ENCODE measurements around the gene GALNT17.

Gene GALNT17

DNA sequence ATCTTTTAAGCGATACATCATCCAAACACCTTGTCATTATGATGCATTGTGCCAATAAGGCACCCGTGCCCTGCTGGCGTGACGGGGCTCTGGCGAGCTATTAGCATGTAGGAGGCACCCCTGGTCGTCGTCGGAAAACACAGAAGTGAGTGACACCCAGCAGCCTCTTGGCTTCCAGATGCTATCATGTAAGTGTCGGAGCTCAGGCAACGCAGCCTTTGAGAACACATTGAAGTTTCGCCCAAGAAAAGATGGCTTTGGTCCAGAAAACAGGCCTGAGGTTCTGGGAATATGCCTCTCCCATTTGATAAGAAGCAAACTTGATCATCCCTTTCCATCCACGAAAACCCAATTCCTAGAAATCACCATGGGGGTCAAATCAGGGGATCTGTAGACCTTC, 555.3 kb downstream of the GALNT17 start:
- ATAC-seq (replicated peaks) (no peak), DNase-seq (no peak)
- H3K4me1 Mint-ChIP-seq (ENCODE audit: low read depth in 2 of 2), result no peaks in the 10 kb centered on the region
- H3K27ac Mint-ChIP-seq, result no peak overlapping the region
- H3K27me3 Mint-ChIP-seq, result no peaks in the 10 kb centered on the region
- H3K9me3 Mint-ChIP-seq, result peaks cover 5 to 8% of the 10 kb centered on the region in 2 donors
- no peaks in the 10 kb centered on the region for H3K36me3 Mint-ChIP-seq (ENCODE audit: insufficient read depth)
- no peak overlapping the region for H3K4me3 Mint-ChIP-seq

- no peak overlapping the region for H3K27ac Mint-ChIP-seq
- no peaks in the 10 kb centered on the region for H3K27me3 Mint-ChIP-seq
- no peak overlapping the region for H3K4me3 Mint-ChIP-seq
- no peak for ATAC-seq (replicated peaks)
- DNase-seq, result no peak
- H3K4me1 Mint-ChIP-seq (ENCODE audit: low read depth in 2 of 2), result no peaks in the 10 kb centered on the region
- H3K9me3 Mint-ChIP-seq, result peaks cover 5 to 8% of the 10 kb centered on the region in 2 donors
- no peaks in the 10 kb centered on the region for H3K36me3 Mint-ChIP-seq (ENCODE audit: insufficient read depth)
Observed at GRCh38 chr7:71687831-71688599, 556.1 kb downstream of the GALNT17 start.

- H3K36me3 Mint-ChIP-seq (ENCODE audit: insufficient read depth), result no peaks in the 10 kb centered on the region
- H3K4me3 Mint-ChIP-seq, result no peak overlapping the region
- no peaks in the 10 kb centered on the region for H3K4me1 Mint-ChIP-seq (ENCODE audit: low read depth in 2 of 2)
- H3K9me3 Mint-ChIP-seq, result peaks cover 8 to 15% of the 10 kb centered on the region in 2 donors
- DNase-seq, result no peak
- ATAC-seq (replicated peaks), result no peak
- H3K27me3 Mint-ChIP-seq, result no peaks in the 10 kb centered on the region
- no peak overlapping the region for H3K27ac Mint-ChIP-seq
Observed at GRCh38 chr7:71691538-71691937, 559.6 kb downstream of the GALNT17 start.

GRCh38 chr7:71694665-71695064, 562.7 kb downstream of the GALNT17 start:
- Mint-ChIP-seq H3K27me3 (no peaks in the 10 kb centered on the region), H3K4me1 (ENCODE audit: low read depth in 2 of 2) (no peaks in the 10 kb centered on the region), H3K36me3 (ENCODE audit: insufficient read depth) (no peaks in the 10 kb centered on the region), H3K4me3 (no peak overlapping the region), H3K27ac (no peak overlapping the region), H3K9me3 (peaks cover 14 to 15% of the 10 kb centered on the region in 2 donors)
- DNase-seq, result no peak
- no peak for ATAC-seq (replicated peaks)

GRCh38 chr7:71695186-71695585, 563.2 kb downstream of the GALNT17 start:
- no peak for ATAC-seq (replicated peaks)
- H3K36me3 Mint-ChIP-seq (ENCODE audit: insufficient read depth), result no peaks in the 10 kb centered on the region

GRCh38 chr7:71696511-71696910, 564.6 kb downstream of the GALNT17 start:
- no peaks in the 10 kb centered on the region for H3K36me3 Mint-ChIP-seq (ENCODE audit: insufficient read depth)
- DNase-seq, result no peak
- peaks cover 14 to 23% of the 10 kb centered on the region in 2 donors for H3K9me3 Mint-ChIP-seq
- H3K4me1 Mint-ChIP-seq (ENCODE audit: low read depth in 2 of 2), result no peaks in the 10 kb centered on the region
- H3K4me3 Mint-ChIP-seq, result no peak overlapping the region
- no peak for ATAC-seq (replicated peaks)
- no peaks in the 10 kb centered on the region for H3K27me3 Mint-ChIP-seq
- H3K27ac Mint-ChIP-seq, result no peak overlapping the region

More at GRCh38 chr7:71695186-71695585, 563.2 kb downstream of the GALNT17 start:
- peaks cover 14 to 15% of the 10 kb centered on the region in 2 donors for H3K9me3 Mint-ChIP-seq
- DNase-seq, result no peak
- H3K27ac Mint-ChIP-seq, result no peak overlapping the region
- H3K27me3 Mint-ChIP-seq, result no peaks in the 10 kb centered on the region
- no peak overlapping the region for H3K4me3 Mint-ChIP-seq
- H3K4me1 Mint-ChIP-seq (ENCODE audit: low read depth in 2 of 2), result no peaks in the 10 kb centered on the region

GRCh38 chr7:71697400-71697799, 565.5 kb downstream of the GALNT17 start:
- Mint-ChIP-seq H3K4me3 (no peak overlapping the region), H3K9me3 (peaks cover 14 to 29% of the 10 kb centered on the region in 2 donors), H3K36me3 (ENCODE audit: insufficient read depth) (no peaks in the 10 kb centered on the region), H3K4me1 (ENCODE audit: low read depth in 2 of 2) (no peaks in the 10 kb centered on the region), H3K27ac (no peak overlapping the region), H3K27me3 (no peaks in the 10 kb centered on the region)
- ATAC-seq (replicated peaks) (no peak), DNase-seq (no peak)

- ATAC-seq (replicated peaks) (no peak), DNase-seq (no peak)
- no peaks in the 10 kb centered on the region for H3K27me3 Mint-ChIP-seq
Observed at GRCh38 chr7:71705217-71705616, 573.3 kb downstream of the GALNT17 start.

GRCh38 chr7:71705901-71706596, 574.1 kb downstream of the GALNT17 start:
- Mint-ChIP-seq H3K27me3 (no peaks in the 10 kb centered on the region), H3K9me3 (peaks cover 15 to 23% of the 10 kb centered on the region in 2 donors), H3K4me3 (no peak overlapping the region), H3K27ac (no peak overlapping the region), H3K4me1 (ENCODE audit: low read depth in 2 of 2) (no peaks in the 10 kb centered on the region), H3K36me3 (ENCODE audit: insufficient read depth) (no peaks in the 10 kb centered on the region)
- no peak for ATAC-seq (replicated peaks)
- DNase-seq, result no peak

More at GRCh38 chr7:71705217-71705616, 573.3 kb downstream of the GALNT17 start:
- peaks cover 13 to 31% of the 10 kb centered on the region in 2 donors for H3K9me3 Mint-ChIP-seq
- no peak overlapping the region for H3K27ac Mint-ChIP-seq
- no peak overlapping the region for H3K4me3 Mint-ChIP-seq
- no peaks in the 10 kb centered on the region for H3K36me3 Mint-ChIP-seq (ENCODE audit: insufficient read depth)
- no peaks in the 10 kb centered on the region for H3K4me1 Mint-ChIP-seq (ENCODE audit: low read depth in 2 of 2)

GRCh38 chr7:71706597-71706975, 574.6 kb downstream of the GALNT17 start:
- no peaks in the 10 kb centered on the region for H3K36me3 Mint-ChIP-seq (ENCODE audit: insufficient read depth)

GRCh38 chr7:71707041-71707440, 575.1 kb downstream of the GALNT17 start:
- Mint-ChIP-seq H3K36me3 (ENCODE audit: insufficient read depth) (no peaks in the 10 kb centered on the region), H3K9me3 (peaks cover 15 to 21% of the 10 kb centered on the region in 2 donors), H3K4me1 (ENCODE audit: low read depth in 2 of 2) (no peaks in the 10 kb centered on the region), H3K27ac (no peak overlapping the region), H3K27me3 (no peaks in the 10 kb centered on the region), H3K4me3 (no peak overlapping the region)
- ATAC-seq (replicated peaks) (no peak), DNase-seq (no peak)

More at GRCh38 chr7:71706597-71706975, 574.6 kb downstream of the GALNT17 start:
- ATAC-seq (replicated peaks) (no peak), DNase-seq (no peak)
- no peaks in the 10 kb centered on the region for H3K4me1 Mint-ChIP-seq (ENCODE audit: low read depth in 2 of 2)
- H3K27ac Mint-ChIP-seq, result no peak overlapping the region
- H3K4me3 Mint-ChIP-seq, result no peak overlapping the region
- peaks cover 15 to 23% of the 10 kb centered on the region in 2 donors for H3K9me3 Mint-ChIP-seq
- no peaks in the 10 kb centered on the region for H3K27me3 Mint-ChIP-seq

- H3K27me3 Mint-ChIP-seq, result no peaks in the 10 kb centered on the region
- no peaks in the 10 kb centered on the region for H3K4me1 Mint-ChIP-seq (ENCODE audit: low read depth in 2 of 2)
- no peak for ATAC-seq (replicated peaks)
Observed at GRCh38 chr7:71708710-71709109, 576.8 kb downstream of the GALNT17 start.

DNA sequence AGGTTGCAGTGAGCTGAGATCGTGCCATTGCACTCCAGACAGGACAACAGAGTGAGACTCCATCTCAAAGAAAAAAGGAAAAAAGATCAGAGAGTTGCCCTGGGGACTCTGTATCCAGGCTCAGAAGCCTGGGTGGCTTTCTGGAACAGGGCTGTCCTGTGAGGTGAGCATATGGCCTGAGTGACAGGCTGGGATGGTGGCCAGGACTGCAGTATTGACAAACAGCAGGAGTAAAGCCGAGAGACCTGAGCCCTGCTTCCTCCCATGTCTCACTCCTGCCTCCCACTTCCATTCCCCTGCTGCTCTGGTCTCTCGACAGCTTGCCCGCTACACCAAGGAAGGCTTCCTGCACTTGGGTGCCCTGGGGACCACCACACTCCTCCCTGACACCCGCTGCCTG, 578.5 kb downstream of the GALNT17 start:
- Mint-ChIP-seq H3K27me3 (no peaks in the 10 kb centered on the region), H3K9me3 (peaks cover 10 to 12% of the 10 kb centered on the region in 2 donors), H3K36me3 (ENCODE audit: insufficient read depth) (no peaks in the 10 kb centered on the region), H3K27ac (no peak overlapping the region), H3K4me3 (no peak overlapping the region), H3K4me1 (ENCODE audit: low read depth in 2 of 2) (no peaks in the 10 kb centered on the region)
- no peak for ATAC-seq (replicated peaks)
- DNase-seq, result no peak

More at GRCh38 chr7:71708710-71709109, 576.8 kb downstream of the GALNT17 start:
- no peak overlapping the region for H3K4me3 Mint-ChIP-seq
- H3K36me3 Mint-ChIP-seq (ENCODE audit: insufficient read depth), result no peaks in the 10 kb centered on the region
- no peak overlapping the region for H3K27ac Mint-ChIP-seq
- peaks cover 12% of the 10 kb centered on the region in 2 donors for H3K9me3 Mint-ChIP-seq
- no peak for DNase-seq

DNA sequence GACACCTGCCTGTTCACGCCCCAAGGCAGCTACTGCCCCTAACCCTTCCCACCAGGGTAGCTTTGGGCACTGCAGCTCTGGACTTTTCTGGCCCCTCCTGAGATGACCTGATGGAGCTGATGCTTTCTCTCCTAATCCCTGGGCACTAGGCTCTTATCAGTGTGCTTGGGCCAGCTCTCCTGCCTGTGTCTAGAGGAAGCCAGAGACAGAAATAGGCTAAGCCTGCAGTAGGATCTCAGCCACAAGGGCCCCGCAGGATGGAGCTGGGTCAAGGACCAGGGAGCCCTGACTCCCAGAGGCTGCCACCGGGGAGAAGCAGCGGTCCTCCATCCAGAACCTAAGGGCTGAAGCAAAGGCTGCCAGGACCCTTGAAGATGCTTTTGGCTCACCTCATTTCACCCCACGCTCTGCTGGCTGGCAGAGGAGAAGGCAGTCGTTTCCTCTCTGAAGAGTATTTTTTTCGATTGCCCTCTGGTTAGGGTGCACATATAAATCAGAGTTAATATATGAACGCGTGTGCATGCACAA, 580.8 kb downstream of the GALNT17 start:
- Mint-ChIP-seq H3K36me3 (ENCODE audit: insufficient read depth) (no peaks in the 10 kb centered on the region), H3K27me3 (no peaks in the 10 kb centered on the region), H3K4me1 (ENCODE audit: low read depth in 2 of 2) (no peaks in the 10 kb centered on the region), H3K4me3 (no peak overlapping the region), H3K9me3 (peaks cover 8 to 12% of the 10 kb centered on the region in 2 donors), H3K27ac (no peak overlapping the region)
- no peak for DNase-seq
- no peak for ATAC-seq (replicated peaks)

Measured in effector memory CD8-positive, alpha-beta T cell (primary cell).